HepG2 (cell line): ENCODE data around the gene EIF1AD. TPM values are rescaled to one million over a fixed set of nuclear protein-coding genes. Genes with fewer than 3 reads are reported as not detected.

Experiments used
- ASH2L ChIP-seq: fragments of 300-600, 200-600 bp; sonication (generic); IDR thresholded peaks from 2 replicates; pipeline ENCODE4 v1.7.0; 2017; ENCODE audit warnings: low read depth, mild to moderate bottlenecking, moderate library complexity, mixed read lengths, low read length; ENCODE audit not compliant: insufficient read length
- ATF1 ChIP-seq: IDR thresholded peaks from 2 replicates; pipeline ENCODE4 v1.6.1; 2016; ENCODE audit warnings: mild to moderate bottlenecking, control low read depth
- CHD4 ChIP-seq: fragments of 200-600 bp; sonication (generic); IDR thresholded peaks from 2 replicates; pipeline ENCODE4 v1.7.0; 2017; ENCODE audit warnings: mild to moderate bottlenecking, low read length, borderline replicate concordance
- DNMT1 ChIP-seq: sonication (generic); formaldehyde crosslinking; IDR thresholded peaks from 2 replicates; pipeline ENCODE4 v1.5.1; 2020; ENCODE audit warnings: mild to moderate bottlenecking, missing genetic modification reagents
- ELK4 ChIP-seq: sonication (generic); formaldehyde crosslinking; IDR thresholded peaks from 2 replicates; pipeline ENCODE4 v1.9.0; 2021; ENCODE audit warnings: missing genetic modification reagents, borderline replicate concordance
- FOXK1 ChIP-seq: sonication (generic); formaldehyde crosslinking; IDR thresholded peaks from 2 replicates; pipeline ENCODE4 v1.4.0; 2020; ENCODE audit warnings: low read depth, missing genetic modification reagents, borderline replicate concordance
- FOXO1 ChIP-seq: sonication (generic); formaldehyde crosslinking; IDR thresholded peaks from 2 replicates; pipeline ENCODE4 v1.4.0; 2020; ENCODE audit warnings: missing genetic modification reagents
- GTF3A ChIP-seq: sonication (generic); formaldehyde crosslinking; conservative IDR thresholded peaks from 2 replicates; pipeline ENCODE4 v1.4.0; 2020; ENCODE audit warnings: mild to moderate bottlenecking, missing genetic modification reagents
- HOXA3 ChIP-seq: sonication (generic); formaldehyde crosslinking; IDR thresholded peaks from 2 replicates; pipeline ENCODE4 v1.5.0; 2020; ENCODE audit warnings: missing genetic modification reagents
- KLF11 ChIP-seq: IDR thresholded peaks from 2 replicates; pipeline ENCODE4 v1.6.1; 2016; ENCODE audit warnings: missing compliant biosample characterization
- MIER3 ChIP-seq: IDR thresholded peaks from 2 replicates; pipeline ENCODE4 v1.6.1; 2016; ENCODE audit warnings: missing compliant biosample characterization, borderline replicate concordance
- MYC ChIP-seq: sonication (generic); formaldehyde crosslinking; IDR thresholded peaks from 2 replicates; pipeline ENCODE4 v1.9.0; 2021; ENCODE audit warnings: missing genetic modification reagents, borderline replicate concordance
- PHB2 ChIP-seq: fragments of 450-650 bp; IDR thresholded peaks from 2 replicates; pipeline ENCODE4 v1.6.1; 2018; ENCODE audit not compliant: partially characterized antibody
- SIN3B ChIP-seq: fragments of 150-350 bp; IDR thresholded peaks from 2 replicates; pipeline ENCODE4 v1.6.1; 2014; ENCODE audit warnings: low read length
- SMC3 ChIP-seq: IDR thresholded peaks from 2 replicates; pipeline ENCODE4 v1.6.1; 2011; ENCODE audit warnings: low read length, improper control_type of control experiment
- TEAD2 ChIP-seq: sonication (generic); formaldehyde crosslinking; IDR thresholded peaks from 2 replicates; pipeline ENCODE4 v1.9.0; 2021; ENCODE audit warnings: missing genetic modification reagents
- THAP11 ChIP-seq: IDR thresholded peaks from 2 replicates; pipeline ENCODE4 v1.6.1; 2016; ENCODE audit warnings: missing biosample characterization, missing genetic modification reagents
- YEATS4 ChIP-seq: sonication (generic); formaldehyde crosslinking; IDR thresholded peaks from 2 replicates; pipeline ENCODE4 v1.4.0; 2020; ENCODE audit warnings: missing genetic modification reagents, borderline replicate concordance
- ZNF20 ChIP-seq: sonication (generic); formaldehyde crosslinking; IDR thresholded peaks from 2 replicates; pipeline ENCODE4 v1.4.0; 2020; ENCODE audit warnings: mild to moderate bottlenecking, moderate library complexity, missing genetic modification reagents
- ZNF264 ChIP-seq: sonication (generic); formaldehyde crosslinking; IDR thresholded peaks from 2 replicates; pipeline ENCODE4 v1.4.0; 2020; ENCODE audit warnings: missing genetic modification reagents
- ZNF382 ChIP-seq: sonication (generic); formaldehyde crosslinking; IDR thresholded peaks from 2 replicates; pipeline ENCODE4 v1.5.0; 2020; ENCODE audit warnings: missing genetic modification reagents, mild to moderate bottlenecking, borderline replicate concordance
- ZNF569 ChIP-seq: sonication (generic); formaldehyde crosslinking; IDR thresholded peaks from 2 replicates; pipeline ENCODE4 v1.5.0; 2020; ENCODE audit warnings: mild to moderate bottlenecking, missing genetic modification reagents, moderate library complexity, borderline replicate concordance
- ZNF773 ChIP-seq: sonication (generic); formaldehyde crosslinking; IDR thresholded peaks from 2 replicates; pipeline ENCODE4 v1.4.0; 2020; ENCODE audit warnings: missing genetic modification reagents, borderline replicate concordance
- polyA plus RNA-seq, 8 experiments: library from polyadenylated mRNA; depleted of rRNA in 3 of 8; stranded (reverse) in 7 of 8; unstranded in 1 of 8; fragments of >200 nt; fragmentation: Illumina TruSeq in 4 of 8; extraction: Trizol in 4 of 8; gene quantifications; 2 replicates each; pipeline versions ENCODE4 v1.2.1 to v1.2.3, GENCODE V29; 2011 to 2016; ENCODE audit warnings: low read depth in 4 of 8, missing spikeins in 1 of 8, mixed read lengths in 1 of 8; ENCODE audit not compliant: insufficient read depth in 1 of 8
- total RNA-seq, 5 experiments: library from RNA; depleted of rRNA; stranded (reverse); fragments of >200 nt; fragmentation: Illumina TruSeq; extraction: Trizol; gene quantifications; 2 replicates each; pipeline ENCODE4 v1.2.3, GENCODE V29; 2016; ENCODE audit warnings: low read depth in 1 of 5
- TF ChIP-seq, protein P1 (sequence below): IDR thresholded peaks from 2 replicates; pipeline ENCODE4 v1.6.1; 2016; ENCODE audit warnings: mild to moderate bottlenecking
- TF ChIP-seq, protein P2 (sequence below): IDR thresholded peaks from 2 replicates; pipeline ENCODE4 v1.6.1; 2012; ENCODE audit warnings: inconsistent platforms
- TF ChIP-seq, protein P3 (sequence below): IDR thresholded peaks from 2 replicates; pipeline ENCODE4 v1.6.1; 2016; ENCODE audit warnings: missing compliant biosample characterization, missing genetic modification reagents, borderline replicate concordance

Gene EIF1AD
- total and polyA plus RNA-seq, 2 of the 13 experiments (the other 11 are each of a cell fraction or from before 2014, with no cell fraction given): 18.2 to 30.8 TPM

DNA sequence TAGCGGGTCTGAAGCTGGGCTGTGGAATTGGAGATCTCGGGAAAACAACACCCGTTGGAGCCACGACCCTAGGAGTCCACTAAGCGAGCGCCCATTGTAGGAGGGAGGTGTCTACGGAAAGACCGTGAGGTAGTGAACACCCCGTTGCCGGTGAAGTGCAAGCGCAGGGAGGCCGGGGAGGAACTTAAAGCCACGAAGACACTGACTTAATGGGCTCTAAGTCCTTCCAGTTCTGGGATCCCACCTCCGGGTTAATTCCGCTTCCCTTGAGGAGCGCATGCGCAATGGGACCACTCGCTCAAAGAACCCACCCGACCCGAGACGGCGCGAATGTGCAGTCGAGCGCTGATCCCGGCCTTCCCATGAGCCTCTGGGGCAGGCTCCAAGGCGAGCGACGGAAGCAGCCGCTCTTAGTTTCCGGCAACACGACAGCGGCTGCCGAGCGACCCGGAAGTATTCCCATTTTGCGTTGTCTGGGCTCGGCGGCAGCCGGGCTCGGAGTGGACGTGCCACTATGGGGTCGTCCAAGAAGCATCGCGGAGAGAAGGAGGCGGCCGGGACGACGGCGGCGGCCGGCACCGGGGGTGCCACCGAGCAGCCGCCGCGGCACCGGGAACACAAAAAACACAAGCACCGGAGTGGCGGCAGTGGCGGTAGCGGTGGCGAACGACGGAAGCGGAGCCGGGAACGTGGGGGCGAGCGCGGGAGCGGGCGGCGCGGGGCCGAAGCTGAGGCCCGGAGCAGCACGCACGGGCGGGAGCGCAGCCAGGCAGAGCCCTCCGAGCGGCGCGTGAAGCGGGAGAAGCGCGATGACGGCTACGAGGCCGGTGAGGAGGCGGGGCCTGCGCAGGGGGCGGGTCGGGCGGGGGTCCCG, 40.5 kb downstream of the EIF1AD start, which contains the start of gene SART1 (continued):
- TF ChIP-seq CHD4 (no peak), ZNF382 (CRISPR knock-in tag) (no peak), HOXA3 (CRISPR knock-in tag) (peak; percentile 94), ELK4 (CRISPR knock-in tag) (no peak), THAP11 (CRISPR knock-in tag) (peak; percentile 97), MYC (peak; percentile 75), DNMT1 (no peak), PHB2 (no peak), SIN3B (peak; percentile 66; the same call in 1 of the 2 replicates), ZNF20 (CRISPR knock-in tag) (no peak), SMC3 (no peak), ZNF264 (CRISPR knock-in tag) (no peak), ASH2L (peak; percentile 93), FOXK1 (CRISPR knock-in tag) (peak; percentile 99), FOXO1 (CRISPR knock-in tag) (no peak; the same call in 1 of the 2 replicates), ZNF773 (CRISPR knock-in tag) (no peak), ATF1 (CRISPR knock-in tag) (peak; percentile 44; the same call in 1 of the 2 replicates), YEATS4 (CRISPR knock-in tag) (peak; percentile 88), ZNF569 (CRISPR knock-in tag) (peak; percentile 46; the same call in 1 of the 2 replicates), MIER3 (CRISPR knock-in tag) (peak; percentile 83; the same call in 1 of the 2 replicates), KLF11 (CRISPR knock-in tag) (no peak), GTF3A (CRISPR knock-in tag) (no peak), TEAD2 (CRISPR knock-in tag) (no peak)
- TF ChIP-seq, protein P1, sequence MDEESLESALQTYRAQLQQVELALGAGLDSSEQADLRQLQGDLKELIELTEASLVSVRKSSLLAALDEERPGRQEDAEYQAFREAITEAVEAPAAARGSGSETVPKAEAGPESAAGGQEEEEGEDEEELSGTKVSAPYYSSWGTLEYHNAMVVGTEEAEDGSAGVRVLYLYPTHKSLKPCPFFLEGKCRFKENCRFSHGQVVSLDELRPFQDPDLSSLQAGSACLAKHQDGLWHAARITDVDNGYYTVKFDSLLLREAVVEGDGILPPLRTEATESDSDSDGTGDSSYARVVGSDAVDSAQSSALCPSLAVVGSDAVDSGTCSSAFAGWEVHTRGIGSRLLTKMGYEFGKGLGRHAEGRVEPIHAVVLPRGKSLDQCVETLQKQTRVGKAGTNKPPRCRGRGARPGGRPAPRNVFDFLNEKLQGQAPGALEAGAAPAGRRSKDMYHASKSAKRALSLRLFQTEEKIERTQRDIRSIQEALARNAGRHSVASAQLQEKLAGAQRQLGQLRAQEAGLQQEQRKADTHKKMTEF (CRISPR knock-in tag): peak; percentile 93
- TF ChIP-seq, protein P2, sequence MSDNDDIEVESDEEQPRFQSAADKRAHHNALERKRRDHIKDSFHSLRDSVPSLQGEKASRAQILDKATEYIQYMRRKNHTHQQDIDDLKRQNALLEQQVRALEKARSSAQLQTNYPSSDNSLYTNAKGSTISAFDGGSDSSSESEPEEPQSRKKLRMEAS: peak; percentile 74
- TF ChIP-seq, protein P3, sequence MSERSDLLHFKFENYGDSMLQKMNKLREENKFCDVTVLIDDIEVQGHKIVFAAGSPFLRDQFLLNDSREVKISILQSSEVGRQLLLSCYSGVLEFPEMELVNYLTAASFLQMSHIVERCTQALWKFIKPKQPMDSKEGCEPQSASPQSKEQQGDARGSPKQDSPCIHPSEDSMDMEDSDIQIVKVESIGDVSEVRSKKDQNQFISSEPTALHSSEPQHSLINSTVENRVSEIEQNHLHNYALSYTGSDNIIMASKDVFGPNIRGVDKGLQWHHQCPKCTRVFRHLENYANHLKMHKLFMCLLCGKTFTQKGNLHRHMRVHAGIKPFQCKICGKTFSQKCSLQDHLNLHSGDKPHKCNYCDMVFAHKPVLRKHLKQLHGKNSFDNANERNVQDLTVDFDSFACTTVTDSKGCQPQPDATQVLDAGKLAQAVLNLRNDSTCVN: no peak
